ENCODE measurements around the gene ABHD8. TPM values are rescaled to one million over a fixed set of nuclear protein-coding genes. Genes with fewer than 3 reads are reported as not detected.

ABHD8 gene
- total RNA-seq, 1 experiment from 2014 or later: 5.2 TPM

GRCh38 chr19:17341386-17341785 is 38.2 kb upstream of the ABHD8 start:
- Histone ChIP-seq H3K27me3 (ENCODE audit: insufficient read depth, low read length) (no peaks in the 10 kb centered on the region), H2AFZ (ENCODE audit: low read depth, low read length, poor library complexity, severe bottlenecking) (no peak overlapping the region), H3K9me3 (ENCODE audit: control insufficient read depth in 1 of 2, insufficient read depth in 1 of 2, low read depth in 1 of 2, low read length in 2 of 2) (no peaks in the 10 kb centered on the region), H3K4me2 (ENCODE audit: low read length) (no peak overlapping the region), H4K20me1 (ENCODE audit: insufficient read depth) (no peaks in the 10 kb centered on the region), H3K9me2 (ENCODE audit: insufficient read depth) (no peaks in the 10 kb centered on the region), H3K9ac (ENCODE audit: low read length) (no peak overlapping the region), H3K27ac (ENCODE audit: low read depth, low read length) (peak overlapping the region; percentile 54; the same call in 1 of the 2 replicates), H3K79me2 (ENCODE audit: insufficient read depth, low read length) (peaks cover 16% of the 10 kb centered on the region), H3K36me3 (ENCODE audit: control insufficient read depth in 1 of 2, insufficient read depth in 2 of 2, low read length in 2 of 2) (peaks cover 3 to 9% of the 10 kb centered on the region in 2 experiments; a peak in 1 of 4 replicates), H3K4me3 (replicated peaks in 1 of 2; ENCODE audit: low read depth in 1 of 2, low read length in 2 of 2) (no peak overlapping the region), H3K4me1 (ENCODE audit: control insufficient read depth in 1 of 2, insufficient read depth in 2 of 2, low read length in 2 of 2) (peaks cover 31 to 45% of the 10 kb centered on the region in 2 experiments)
- no peak for ATAC-seq
- TF ChIP-seq YY1 (IDR thresholded peaks at IDR 0.05; ENCODE audit: extremely low read depth, insufficient replicate concordance, low read depth, low read length) (no peak), SIN3A (IDR thresholded peaks at IDR 0.05; ENCODE audit: low read depth) (no peak), EZH2phosphoT487 (IDR thresholded peaks at IDR 0.05; ENCODE audit: borderline replicate concordance) (no peak), SRF (IDR thresholded peaks at IDR 0.05; ENCODE audit: low read depth) (no peak)
- TF ChIP-seq, protein P1, sequence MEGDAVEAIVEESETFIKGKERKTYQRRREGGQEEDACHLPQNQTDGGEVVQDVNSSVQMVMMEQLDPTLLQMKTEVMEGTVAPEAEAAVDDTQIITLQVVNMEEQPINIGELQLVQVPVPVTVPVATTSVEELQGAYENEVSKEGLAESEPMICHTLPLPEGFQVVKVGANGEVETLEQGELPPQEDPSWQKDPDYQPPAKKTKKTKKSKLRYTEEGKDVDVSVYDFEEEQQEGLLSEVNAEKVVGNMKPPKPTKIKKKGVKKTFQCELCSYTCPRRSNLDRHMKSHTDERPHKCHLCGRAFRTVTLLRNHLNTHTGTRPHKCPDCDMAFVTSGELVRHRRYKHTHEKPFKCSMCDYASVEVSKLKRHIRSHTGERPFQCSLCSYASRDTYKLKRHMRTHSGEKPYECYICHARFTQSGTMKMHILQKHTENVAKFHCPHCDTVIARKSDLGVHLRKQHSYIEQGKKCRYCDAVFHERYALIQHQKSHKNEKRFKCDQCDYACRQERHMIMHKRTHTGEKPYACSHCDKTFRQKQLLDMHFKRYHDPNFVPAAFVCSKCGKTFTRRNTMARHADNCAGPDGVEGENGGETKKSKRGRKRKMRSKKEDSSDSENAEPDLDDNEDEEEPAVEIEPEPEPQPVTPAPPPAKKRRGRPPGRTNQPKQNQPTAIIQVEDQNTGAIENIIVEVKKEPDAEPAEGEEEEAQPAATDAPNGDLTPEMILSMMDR (IDR thresholded peaks at IDR 0.05 in 2 of 3, conservative IDR thresholded peaks at IDR 0.05 in 1 of 3; ENCODE audit: borderline replicate concordance in 1 of 3, insufficient read depth in 1 of 3, low read depth in 2 of 3, low read length in 2 of 3): no peak
- POLR2A ChIA-PET: no interaction called here
- DNase-seq (ENCODE audit: low read depth, low spot score): no peak
- intact Hi-C loops (cut with micrococcal nuclease): no loop called here
- RAD21 ChIA-PET (ENCODE audit: low non-redundant PET in 1 of 2, low total read pairs in 2 of 2, uncharacterized antibody in 2 of 2, unreplicated experiment in 2 of 2): no interaction called here
- CTCF ChIA-PET: no interaction called here
- no TSS peak for BruUV-seq (replicated peaks)

DNA sequence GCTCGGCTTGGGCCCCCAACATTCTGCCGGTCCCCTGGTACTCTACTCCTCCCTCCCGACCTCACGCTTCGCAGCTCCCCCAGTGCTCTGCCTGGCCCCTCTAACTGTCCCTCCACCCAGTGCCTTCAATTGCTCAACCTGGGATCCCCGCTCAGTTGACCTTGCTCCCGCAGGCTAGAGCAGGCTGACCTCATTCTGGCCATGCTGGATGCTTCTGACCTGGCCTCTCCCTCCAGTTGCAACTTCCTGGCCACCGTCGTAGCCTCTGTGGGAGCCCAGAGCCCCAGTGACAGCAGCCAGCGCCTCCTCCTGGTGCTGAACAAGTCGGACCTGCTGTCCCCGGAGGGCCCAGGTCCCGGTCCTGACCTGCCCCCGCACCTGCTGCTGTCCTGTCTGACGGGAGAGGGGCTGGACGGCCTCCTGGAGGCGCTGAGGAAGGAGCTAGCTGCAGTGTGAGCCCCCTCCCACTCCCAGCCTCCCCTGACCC is 37.7 kb upstream of the ABHD8 start:
- H3K4me1 ChIP-seq (ENCODE audit: control insufficient read depth in 1 of 2, insufficient read depth in 2 of 2, low read length in 2 of 2): peaks cover 28 to 43% of the 10 kb centered on the region in 2 experiments
- POLR2A ChIA-PET: no interaction called here
- CTCF ChIA-PET: no interaction called here

More for the DNA sequence above, 37.7 kb upstream of the ABHD8 start:
- intact Hi-C loops (cut with micrococcal nuclease): no loop called here
- no TSS peak for BruUV-seq (replicated peaks)
- Histone ChIP-seq H3K9ac (ENCODE audit: low read length) (no peak overlapping the region), H3K27ac (ENCODE audit: low read depth, low read length) (peak overlapping the region; percentile 54; the same call in 1 of the 2 replicates), H3K27me3 (ENCODE audit: insufficient read depth, low read length) (no peaks in the 10 kb centered on the region), H3K4me2 (ENCODE audit: low read length) (peak overlapping the region; percentile 56), H2AFZ (ENCODE audit: low read depth, low read length, poor library complexity, severe bottlenecking) (no peak overlapping the region), H3K79me2 (ENCODE audit: insufficient read depth, low read length) (peaks cover 16% of the 10 kb centered on the region), H3K36me3 (ENCODE audit: control insufficient read depth in 1 of 2, insufficient read depth in 2 of 2, low read length in 2 of 2) (peaks cover 3 to 9% of the 10 kb centered on the region in 2 experiments; a peak in 1 of 4 replicates), H4K20me1 (ENCODE audit: insufficient read depth) (no peaks in the 10 kb centered on the region), H3K9me2 (ENCODE audit: insufficient read depth) (no peaks in the 10 kb centered on the region), H3K4me3 (replicated peaks in 1 of 2; ENCODE audit: low read depth in 1 of 2, low read length in 2 of 2) (no peak overlapping the region), H3K9me3 (ENCODE audit: control insufficient read depth in 1 of 2, insufficient read depth in 1 of 2, low read depth in 1 of 2, low read length in 2 of 2) (no peaks in the 10 kb centered on the region)
- DNase-seq (ENCODE audit: low read depth, low spot score): no peak
- ATAC-seq: no peak
- TF ChIP-seq MAX (IDR thresholded peaks at IDR 0.05) (no peak), YY1 (IDR thresholded peaks at IDR 0.05; ENCODE audit: extremely low read depth, insufficient replicate concordance, low read depth, low read length) (no peak)
- TF ChIP-seq, protein P1 (IDR thresholded peaks at IDR 0.05 in 2 of 3, conservative IDR thresholded peaks at IDR 0.05 in 1 of 3; ENCODE audit: borderline replicate concordance in 1 of 3, insufficient read depth in 1 of 3, low read depth in 2 of 3, low read length in 2 of 3): peak in 2 of 3 experiments; percentile 9 to 37; a peak in 2 of 6 replicates
- TF ChIP-seq, protein P2, sequence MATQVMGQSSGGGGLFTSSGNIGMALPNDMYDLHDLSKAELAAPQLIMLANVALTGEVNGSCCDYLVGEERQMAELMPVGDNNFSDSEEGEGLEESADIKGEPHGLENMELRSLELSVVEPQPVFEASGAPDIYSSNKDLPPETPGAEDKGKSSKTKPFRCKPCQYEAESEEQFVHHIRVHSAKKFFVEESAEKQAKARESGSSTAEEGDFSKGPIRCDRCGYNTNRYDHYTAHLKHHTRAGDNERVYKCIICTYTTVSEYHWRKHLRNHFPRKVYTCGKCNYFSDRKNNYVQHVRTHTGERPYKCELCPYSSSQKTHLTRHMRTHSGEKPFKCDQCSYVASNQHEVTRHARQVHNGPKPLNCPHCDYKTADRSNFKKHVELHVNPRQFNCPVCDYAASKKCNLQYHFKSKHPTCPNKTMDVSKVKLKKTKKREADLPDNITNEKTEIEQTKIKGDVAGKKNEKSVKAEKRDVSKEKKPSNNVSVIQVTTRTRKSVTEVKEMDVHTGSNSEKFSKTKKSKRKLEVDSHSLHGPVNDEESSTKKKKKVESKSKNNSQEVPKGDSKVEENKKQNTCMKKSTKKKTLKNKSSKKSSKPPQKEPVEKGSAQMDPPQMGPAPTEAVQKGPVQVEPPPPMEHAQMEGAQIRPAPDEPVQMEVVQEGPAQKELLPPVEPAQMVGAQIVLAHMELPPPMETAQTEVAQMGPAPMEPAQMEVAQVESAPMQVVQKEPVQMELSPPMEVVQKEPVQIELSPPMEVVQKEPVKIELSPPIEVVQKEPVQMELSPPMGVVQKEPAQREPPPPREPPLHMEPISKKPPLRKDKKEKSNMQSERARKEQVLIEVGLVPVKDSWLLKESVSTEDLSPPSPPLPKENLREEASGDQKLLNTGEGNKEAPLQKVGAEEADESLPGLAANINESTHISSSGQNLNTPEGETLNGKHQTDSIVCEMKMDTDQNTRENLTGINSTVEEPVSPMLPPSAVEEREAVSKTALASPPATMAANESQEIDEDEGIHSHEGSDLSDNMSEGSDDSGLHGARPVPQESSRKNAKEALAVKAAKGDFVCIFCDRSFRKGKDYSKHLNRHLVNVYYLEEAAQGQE (IDR thresholded peaks at IDR 0.05; ENCODE audit: low read depth): no peak
- RAD21 ChIA-PET (ENCODE audit: low non-redundant PET in 1 of 2, low total read pairs in 2 of 2, uncharacterized antibody in 2 of 2, unreplicated experiment in 2 of 2): no interaction called here

Data from HCT116 (cell line).